Lower leg skin (tissue), 3 donors: Measurements from ENCODE around the gene CSN2.

Experiments
- CTCF ChIP-seq, 3 donors: fragments of 450-650 bp; IDR thresholded peaks; one replicate each; pipeline ENCODE4 v1.5.1; 2016; ENCODE audit warnings: antibody characterized with exemption in 3 of 3, mild to moderate bottlenecking in 3 of 3, moderate library complexity in 2 of 3
- POLR2A ChIP-seq, 2 donors: fragments of 450-650 bp; IDR thresholded peaks; one replicate each; pipeline ENCODE4 v1.6.1; 2016 to 2017; ENCODE audit warnings: antibody characterized with exemption in 2 of 2, mild to moderate bottlenecking in 1 of 2, moderate library complexity in 1 of 2

GRCh38 chr4:69984030-69984443 is 18.5 kb upstream of the CSN2 start:
- TF ChIP-seq CTCF (IDR thresholded peaks at IDR 0.05) (no peak), POLR2A (IDR thresholded peaks at IDR 0.05) (no peak)
